ENCODE measurements around the gene RAB11FIP3. TPM values are rescaled to one million over a fixed set of nuclear protein-coding genes. Genes with fewer than 3 reads are reported as not detected.

RAB11FIP3 gene
- total and polyA plus RNA-seq, 9 of the 15 experiments (the other 6 are each of a cell fraction or from before 2014, with no cell fraction given), result 0.46 to 13.1 (median 4.3) TPM

DNA sequence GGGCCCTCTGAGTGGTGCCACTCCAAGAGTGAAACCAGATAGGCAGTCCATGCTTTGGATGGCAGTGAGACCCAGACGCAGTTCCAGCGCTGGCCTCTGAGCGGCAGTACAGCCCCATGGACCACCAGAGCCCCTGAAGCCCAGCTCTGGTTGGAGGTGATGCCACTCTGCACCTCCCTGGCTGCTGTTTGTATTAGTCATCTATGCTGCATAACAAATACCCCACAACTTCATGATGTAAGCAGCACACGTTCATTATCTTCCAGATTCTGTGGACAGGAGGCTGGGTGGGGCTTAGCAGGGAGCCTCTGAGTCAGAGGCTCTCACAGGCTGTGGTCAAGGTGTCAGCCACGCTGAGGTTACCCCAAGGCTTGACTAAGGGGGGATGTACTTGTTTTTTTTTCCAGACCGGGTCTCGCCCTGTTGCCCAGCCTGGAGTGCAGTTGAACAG, 33.5 kb upstream of the RAB11FIP3 start (continued):
- TF ChIP-seq TOE1 (IDR thresholded peaks at IDR 0.05; ENCODE audit: borderline replicate concordance) (no peak), TOE1 (CRISPR knock-in tag; IDR thresholded peaks at IDR 0.05; ENCODE audit: borderline replicate concordance, low read depth) (no peak), KDM1A (IDR thresholded peaks at IDR 0.05) (peak; percentile 84 to 92), NCOA2 (IDR thresholded peaks at IDR 0.05; ENCODE audit: partially characterized antibody in 2 of 2) (no peak), NFIC (IDR thresholded peaks at IDR 0.05) (no peak; the same call in 1 of the 2 replicates), NFE2L1 (tag; IDR thresholded peaks at IDR 0.05; ENCODE audit: borderline replicate concordance, low read depth) (no peak), KDM2B (CRISPR knock-in tag; IDR thresholded peaks at IDR 0.05) (no peak), MTA3 (IDR thresholded peaks at IDR 0.05; ENCODE audit: borderline replicate concordance) (0 out of 2 replicates have a peak, but pooled peaks have one; percentile 64), TRIM24 (IDR thresholded peaks at IDR 0.05) (peak; percentile 57 to 87), JUN (IDR thresholded peaks at IDR 0.05; ENCODE audit: borderline replicate concordance, low read depth, low read length) (no peak; the same call in 1 of the 2 replicates), JUN (CRISPR knock-in tag; IDR thresholded peaks at IDR 0.05; ENCODE audit: borderline replicate concordance) (peak; percentile 62; the same call in 1 of the 2 replicates), HMGXB4 (CRISPR knock-in tag; IDR thresholded peaks at IDR 0.05) (no peak), NR2F6 (CRISPR knock-in tag; IDR thresholded peaks at IDR 0.05) (no peak), FOXJ2 (tag; IDR thresholded peaks at IDR 0.05) (no peak), ZNF512 (tag; IDR thresholded peaks at IDR 0.05) (no peak), CBX1 (IDR thresholded peaks at IDR 0.05; ENCODE audit: low read depth) (peak; percentile 98), MXI1 (IDR thresholded peaks at IDR 0.05; ENCODE audit: low read depth, low read length) (no peak), FOXK1 (CRISPR knock-in tag; IDR thresholded peaks at IDR 0.05; ENCODE audit: borderline replicate concordance) (no peak), U2AF2 (optimal IDR thresholded peaks at IDR 0.05; ENCODE audit: low read depth, low read length) (no peak), HDAC8 (tag; IDR thresholded peaks at IDR 0.05) (no peak), ZKSCAN3 (CRISPR knock-in tag; IDR thresholded peaks at IDR 0.05) (no peak), PYGO2 (tag; IDR thresholded peaks at IDR 0.05) (no peak), ZZZ3 (IDR thresholded peaks at IDR 0.05) (no peak), RBM17 (IDR thresholded peaks at IDR 0.05; ENCODE audit: borderline replicate concordance, low read depth, low read length) (no peak)
- TF ChIP-seq, protein P1, sequence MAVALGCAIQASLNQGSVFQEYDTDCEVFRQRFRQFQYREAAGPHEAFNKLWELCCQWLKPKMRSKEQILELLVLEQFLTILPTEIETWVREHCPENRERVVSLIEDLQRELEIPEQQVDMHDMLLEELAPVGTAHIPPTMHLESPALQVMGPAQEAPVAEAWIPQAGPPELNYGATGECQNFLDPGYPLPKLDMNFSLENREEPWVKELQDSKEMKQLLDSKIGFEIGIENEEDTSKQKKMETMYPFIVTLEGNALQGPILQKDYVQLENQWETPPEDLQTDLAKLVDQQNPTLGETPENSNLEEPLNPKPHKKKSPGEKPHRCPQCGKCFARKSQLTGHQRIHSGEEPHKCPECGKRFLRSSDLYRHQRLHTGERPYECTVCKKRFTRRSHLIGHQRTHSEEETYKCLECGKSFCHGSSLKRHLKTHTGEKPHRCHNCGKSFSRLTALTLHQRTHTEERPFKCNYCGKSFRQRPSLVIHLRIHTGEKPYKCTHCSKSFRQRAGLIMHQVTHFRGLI (CRISPR knock-in tag; IDR thresholded peaks at IDR 0.05), result no peak
- TF ChIP-seq, protein P2, sequence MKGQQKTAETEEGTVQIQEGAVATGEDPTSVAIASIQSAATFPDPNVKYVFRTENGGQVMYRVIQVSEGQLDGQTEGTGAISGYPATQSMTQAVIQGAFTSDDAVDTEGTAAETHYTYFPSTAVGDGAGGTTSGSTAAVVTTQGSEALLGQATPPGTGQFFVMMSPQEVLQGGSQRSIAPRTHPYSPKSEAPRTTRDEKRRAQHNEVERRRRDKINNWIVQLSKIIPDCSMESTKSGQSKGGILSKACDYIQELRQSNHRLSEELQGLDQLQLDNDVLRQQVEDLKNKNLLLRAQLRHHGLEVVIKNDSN (CRISPR knock-in tag; IDR thresholded peaks at IDR 0.05), result no peak

Measured in K562 (cell line).